Endodermal cell (in vitro differentiated cells): ENCODE data around the gene FNBP1L. TPM values are rescaled to one million over a fixed set of nuclear protein-coding genes. Genes with fewer than 3 reads are reported as not detected.
"Not testable (repeated sequence)": the region's sequence is repeated elsewhere in the genome, so short reads cannot be mapped to it uniquely, and the experiment has no call there.

Experiments
- DNase-seq: peaks from one replicate; pipeline ENCODE4 v3.0.0-alpha.2; 2017
- H3K27ac ChIP-seq: 2 replicates; pipeline ENCODE4 v1.5.1; 2013; ENCODE audit warnings: mild to moderate bottlenecking, low read depth, low read length, moderate library complexity
- H3K27me3 ChIP-seq: 2 replicates; pipeline ENCODE4 v1.6.1; 2013; ENCODE audit warnings: mild to moderate bottlenecking, low read length, moderate library complexity; ENCODE audit not compliant: insufficient read depth, control insufficient read depth, poor library complexity, severe bottlenecking
- H3K36me3 ChIP-seq: 2 replicates; pipeline ENCODE4 v1.7.0; 2013; ENCODE audit warnings: mild to moderate bottlenecking, low read length, moderate library complexity; ENCODE audit not compliant: control insufficient read depth, insufficient read depth
- H3K4me1 ChIP-seq: one replicate; pipeline ENCODE4 v1.7.0; 2013; ENCODE audit warnings: low read length; ENCODE audit not compliant: control insufficient read depth, insufficient read depth
- H3K4me3 ChIP-seq: 2 replicates; pipeline ENCODE4 v1.5.1; 2013; ENCODE audit warnings: mild to moderate bottlenecking, low read length, moderate library complexity
- H3K9ac ChIP-seq: 2 replicates; pipeline ENCODE4 v1.6.1; 2013; ENCODE audit warnings: mild to moderate bottlenecking, low read length, moderate library complexity; ENCODE audit not compliant: poor library complexity, severe bottlenecking; ENCODE audit errors: extremely low read depth
- H3K9me3 ChIP-seq: 2 replicates; pipeline ENCODE4 v1.6.1; 2013; ENCODE audit warnings: mild to moderate bottlenecking, low read length, moderate library complexity; ENCODE audit not compliant: control insufficient read depth
- H3K27ac Mint-ChIP-seq: 2 replicates; pipeline ENCODE4 v1.8.0; 2020; ENCODE audit warnings: mixed read lengths
- H3K27me3 Mint-ChIP-seq: 2 replicates; pipeline ENCODE4 v1.8.0; 2021; ENCODE audit warnings: mild to moderate bottlenecking, mixed read lengths; ENCODE audit not compliant: insufficient read depth
- H3K36me3 Mint-ChIP-seq: 2 replicates; pipeline ENCODE4 v1.8.0; 2020; ENCODE audit warnings: low read depth, mixed read lengths
- H3K4me1 Mint-ChIP-seq: 2 replicates; pipeline ENCODE4 v1.8.0; 2020; ENCODE audit warnings: mixed read lengths
- H3K4me3 Mint-ChIP-seq: 2 replicates; pipeline ENCODE4 v1.8.0; 2020; ENCODE audit warnings: mild to moderate bottlenecking, moderate library complexity, mixed read lengths
- H3K9me3 Mint-ChIP-seq: 2 replicates; pipeline ENCODE4 v1.8.0; 2020; ENCODE audit warnings: mild to moderate bottlenecking, mixed read lengths
- CTCF ChIP-seq: fragments of 200-600 bp; sonication (generic); conservative IDR thresholded peaks from 2 replicates; pipeline ENCODE4 v1.5.0; 2021; ENCODE audit warnings: antibody characterized with exemption, mild to moderate bottlenecking
- WGBS, 2 experiments: methylation state at CpG; one replicate each; pipeline versions ENCODE4 v1.1.5 to v1.1.7; 2013; ENCODE audit warnings: missing lambda C conversion rate in 2 of 2, mixed read lengths in 1 of 2; ENCODE audit not compliant: insufficient coverage in 1 of 2, insufficient read length in 1 of 2; 5-methylcytosine and 5-hydroxymethylcytosine counted together
- total RNA-seq, 2 donors: library from RNA; stranded (reverse); fragmentation: NEBNext Ultra II Directional in 1 of 2; extraction: Animal tissue kit (Norgen Biotek cat#: 25700) in 1 of 2; gene quantifications; 2 replicates in 1 of 2; 3 replicates in 1 of 2; pipeline ENCODE4 v1.2.1, GENCODE V29; 2021

FNBP1L gene
- total RNA-seq, 2 donors from 2014 or later: 96.8 to 107 TPM

DNA sequence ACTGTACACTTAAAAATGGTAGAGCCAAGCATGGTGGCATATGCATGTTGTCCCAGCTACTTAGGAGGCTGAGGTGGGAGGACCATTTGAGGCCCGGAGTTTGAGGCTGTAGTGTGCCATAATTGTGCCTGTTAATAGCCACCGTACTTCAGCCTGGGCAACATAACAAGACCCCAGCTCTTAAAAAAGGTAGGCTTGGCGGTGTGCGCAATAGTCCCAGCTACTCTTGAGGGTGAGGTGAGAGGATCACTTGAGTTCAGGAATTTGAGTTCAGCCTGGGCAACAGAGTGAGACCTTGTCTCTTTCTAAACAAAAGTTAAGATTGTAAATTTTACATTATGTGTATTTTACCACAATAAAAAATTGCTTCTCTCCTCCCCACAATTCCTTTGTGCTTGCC is 19.7 kb downstream of the FNBP1L start:
- peaks cover 53% of the 10 kb centered on the region for H3K36me3 Mint-ChIP-seq
- H3K4me3 Mint-ChIP-seq: no peak overlapping the region
- H3K4me3 ChIP-seq: no peak overlapping the region
- H3K9me3 ChIP-seq: peaks cover 11% of the 10 kb centered on the region
- H3K9ac ChIP-seq: no peak overlapping the region
- no peaks in the 10 kb centered on the region for H3K4me1 ChIP-seq
- DNase-seq: no peak
- H3K27ac ChIP-seq: no peak overlapping the region
- no peaks in the 10 kb centered on the region for H3K27me3 Mint-ChIP-seq
- no peak overlapping the region for H3K27ac Mint-ChIP-seq
- TF ChIP-seq CTCF: no peak
- peaks cover 24% of the 10 kb centered on the region for H3K9me3 Mint-ChIP-seq
- 95 to 100% methylated on average over 3 to 4 of the region's 4 CpGs for WGBS, 2 experiments
- peaks cover 7% of the 10 kb centered on the region for H3K4me1 Mint-ChIP-seq
- H3K36me3 ChIP-seq: peaks cover 35% of the 10 kb centered on the region
- no peaks in the 10 kb centered on the region for H3K27me3 ChIP-seq

GRCh38 chr1:93468662-93469061 is 20.7 kb downstream of the FNBP1L start:
- Mint-ChIP-seq H3K27ac (no peak overlapping the region), H3K27me3 (no peaks in the 10 kb centered on the region), H3K9me3 (peaks cover 24% of the 10 kb centered on the region), H3K36me3 (peaks cover 51% of the 10 kb centered on the region), H3K4me1 (peaks cover 9% of the 10 kb centered on the region), H3K4me3 (no peak overlapping the region)
- Histone ChIP-seq H3K36me3 (peaks cover 29% of the 10 kb centered on the region), H3K9me3 (peaks cover 11% of the 10 kb centered on the region), H3K9ac (no peak overlapping the region), H3K27ac (no peak overlapping the region), H3K4me3 (no peak overlapping the region), H3K27me3 (no peaks in the 10 kb centered on the region), H3K4me1 (peaks cover 5% of the 10 kb centered on the region)
- DNase-seq: no peak
- TF ChIP-seq CTCF: no peak
- WGBS, 2 experiments: 80 to 98% methylated on average over 1 to 3 of the region's 3 CpGs

GRCh38 chr1:93469223-93469622 is 21.3 kb downstream of the FNBP1L start:
- not testable (repeated sequence) for H3K27me3 ChIP-seq, H3K9ac ChIP-seq, H3K9me3 ChIP-seq, H3K27ac ChIP-seq, DNase-seq, H3K27me3 Mint-ChIP-seq, H3K4me3 Mint-ChIP-seq, H3K4me3 ChIP-seq, H3K4me1 ChIP-seq, H3K27ac Mint-ChIP-seq
- peaks cover 15% of the 10 kb centered on the region for H3K4me1 Mint-ChIP-seq
- H3K36me3 Mint-ChIP-seq: peaks cover 47% of the 10 kb centered on the region
- 100% methylated on average over 3 of the region's 3 CpGs; no CpG with 5 or more reads in 1 of the 2 experiments for WGBS, 2 experiments
- H3K9me3 Mint-ChIP-seq: peaks cover 24% of the 10 kb centered on the region
- peaks cover 23% of the 10 kb centered on the region for H3K36me3 ChIP-seq

DNA sequence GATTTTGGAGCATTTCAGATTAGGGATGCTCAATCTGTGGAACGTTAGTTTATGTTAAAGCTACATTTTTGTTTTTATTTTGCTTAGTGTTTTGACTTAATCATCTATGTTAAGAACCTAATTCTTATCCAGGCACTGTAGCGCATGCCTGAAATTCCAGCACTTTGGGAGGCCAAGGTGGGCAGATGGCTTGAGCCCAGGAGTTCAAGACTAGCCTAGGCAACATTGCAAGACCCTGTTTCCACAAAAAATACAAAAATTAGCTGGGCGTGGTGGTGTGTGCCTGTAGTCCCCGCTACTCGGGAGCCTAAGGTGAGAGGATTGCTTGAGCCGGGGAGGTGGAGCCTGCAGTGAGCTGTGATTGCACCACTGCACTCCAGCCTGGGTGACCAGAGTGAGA is 23.4 kb downstream of the FNBP1L start:
- WGBS, 2 experiments: 90 to 98% methylated on average over 5 to 6 of the region's 6 CpGs
- H3K27me3 Mint-ChIP-seq: no peaks in the 10 kb centered on the region
- Histone ChIP-seq H3K36me3 (peaks cover 26% of the 10 kb centered on the region), H3K27me3 (no peaks in the 10 kb centered on the region), H3K9ac (no peak overlapping the region), H3K4me1 (peaks cover 5% of the 10 kb centered on the region), H3K4me3 (no peak overlapping the region), H3K27ac (no peak overlapping the region), H3K9me3 (peaks cover 11% of the 10 kb centered on the region)
- H3K9me3 Mint-ChIP-seq: peaks cover 8% of the 10 kb centered on the region
- peaks cover 21% of the 10 kb centered on the region for H3K4me1 Mint-ChIP-seq
- TF ChIP-seq CTCF: no peak
- DNase-seq: peak; percentile 52
- peaks cover 40% of the 10 kb centered on the region for H3K36me3 Mint-ChIP-seq
- no peak overlapping the region for H3K4me3 Mint-ChIP-seq
- H3K27ac Mint-ChIP-seq: peak overlapping the region; percentile 62
